ENCODE measurements around the gene ADAM10.
A peak's percentile ranks its signal among the peaks of the same experiment; 100 is the strongest.
"Not testable (repeated sequence)": the region's sequence is repeated elsewhere in the genome, so short reads cannot be mapped to it uniquely, and the experiment has no call there.

ADAM10 gene

DNA sequence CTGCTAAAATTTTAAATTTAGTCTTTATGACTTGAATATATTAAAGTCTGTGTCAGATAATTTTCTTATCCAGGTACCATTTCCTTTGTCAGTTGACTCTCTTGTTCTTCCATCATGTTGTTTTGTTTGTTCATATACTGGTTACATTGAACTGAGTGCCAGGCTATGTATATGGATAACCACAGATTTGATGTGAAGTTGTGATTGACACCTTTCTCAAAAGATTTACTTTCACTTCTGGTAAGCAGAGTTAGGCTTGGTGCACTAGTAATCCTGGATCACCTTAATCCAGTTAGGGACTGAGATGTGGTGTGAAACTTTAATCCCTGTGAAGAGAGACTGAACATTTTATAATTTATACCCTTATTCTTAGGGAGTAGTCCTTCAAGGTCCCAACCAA is 99.4 kb downstream of the ADAM10 start:
- no peak for DNase-seq

DNA sequence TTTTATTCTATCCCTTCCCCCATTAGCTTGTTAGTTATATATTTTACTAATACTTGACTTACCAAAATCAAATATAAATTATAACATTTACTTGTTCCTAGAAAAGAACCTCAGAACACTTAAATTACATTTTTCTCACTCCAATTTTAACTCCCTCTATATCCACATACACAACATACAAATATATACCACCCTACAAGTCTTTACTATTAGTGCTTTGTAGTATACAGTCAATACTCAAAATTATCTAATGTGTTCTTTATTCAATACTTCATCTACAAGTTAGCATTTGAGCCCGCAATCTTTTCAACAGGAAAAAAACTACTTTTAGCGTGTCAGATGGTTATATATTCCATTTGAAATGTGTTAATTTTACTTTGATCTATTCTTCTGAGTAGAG is 100.3 kb downstream of the ADAM10 start:
- no peak for DNase-seq

DNA sequence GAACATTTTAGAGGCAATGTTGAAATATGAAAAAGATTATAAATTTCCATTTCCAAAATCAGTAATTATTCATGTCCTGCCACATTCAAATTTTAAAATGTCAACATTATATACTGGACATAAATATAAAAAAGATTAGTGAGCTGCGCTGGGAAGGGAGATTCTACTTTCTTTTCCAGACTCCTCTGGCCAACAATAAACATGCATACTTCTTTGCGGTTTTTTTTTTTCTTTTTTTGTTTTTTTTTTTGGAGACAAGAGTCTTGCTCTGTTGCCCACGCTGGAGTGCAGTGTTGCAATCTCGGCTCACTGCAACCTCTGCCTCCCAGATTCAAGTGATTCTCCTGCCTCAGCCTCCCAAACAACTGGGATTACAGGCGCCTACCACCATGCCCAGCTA is 105.5 kb downstream of the ADAM10 start:
- DNase-seq, result no peak

DNA sequence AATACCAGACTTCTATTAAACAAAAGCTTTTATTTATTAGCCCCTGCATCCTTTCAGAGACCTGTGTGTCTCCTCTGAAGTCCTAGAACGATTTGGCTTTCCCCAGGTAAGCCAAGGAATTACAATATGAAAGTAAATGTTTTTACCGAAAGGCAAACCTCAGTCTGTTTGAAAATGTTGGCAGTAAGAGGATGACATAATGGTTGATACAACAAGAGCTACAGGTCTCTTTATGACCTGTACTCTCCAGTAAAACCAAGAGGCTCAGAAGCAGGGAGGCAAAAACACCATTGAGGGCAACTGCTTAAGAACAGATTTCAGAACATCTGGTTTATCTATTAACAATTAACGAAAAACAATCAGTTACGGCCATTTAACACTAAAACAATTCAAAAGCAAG is 107.8 kb downstream of the ADAM10 start:
- no peak for DNase-seq

DNA sequence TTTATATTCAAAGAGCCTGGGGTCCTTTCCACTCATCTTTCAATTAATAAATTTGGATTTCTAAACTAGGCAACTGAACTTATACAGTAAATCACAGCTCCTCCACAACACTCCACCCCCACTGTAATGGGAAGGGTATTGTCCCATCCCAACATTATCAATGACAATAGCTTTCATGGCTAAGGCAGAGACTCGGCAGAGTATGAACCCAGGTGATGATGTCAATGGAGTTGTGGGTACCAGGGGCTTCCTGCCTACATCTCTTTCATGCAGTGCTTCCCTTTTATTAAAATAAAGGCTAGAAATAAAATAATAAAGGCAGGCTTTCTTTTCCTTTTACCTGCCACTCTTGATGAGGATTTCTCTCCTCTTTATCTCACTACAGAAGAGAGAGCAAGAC is 109.5 kb downstream of the ADAM10 start:
- no peak for DNase-seq

DNA sequence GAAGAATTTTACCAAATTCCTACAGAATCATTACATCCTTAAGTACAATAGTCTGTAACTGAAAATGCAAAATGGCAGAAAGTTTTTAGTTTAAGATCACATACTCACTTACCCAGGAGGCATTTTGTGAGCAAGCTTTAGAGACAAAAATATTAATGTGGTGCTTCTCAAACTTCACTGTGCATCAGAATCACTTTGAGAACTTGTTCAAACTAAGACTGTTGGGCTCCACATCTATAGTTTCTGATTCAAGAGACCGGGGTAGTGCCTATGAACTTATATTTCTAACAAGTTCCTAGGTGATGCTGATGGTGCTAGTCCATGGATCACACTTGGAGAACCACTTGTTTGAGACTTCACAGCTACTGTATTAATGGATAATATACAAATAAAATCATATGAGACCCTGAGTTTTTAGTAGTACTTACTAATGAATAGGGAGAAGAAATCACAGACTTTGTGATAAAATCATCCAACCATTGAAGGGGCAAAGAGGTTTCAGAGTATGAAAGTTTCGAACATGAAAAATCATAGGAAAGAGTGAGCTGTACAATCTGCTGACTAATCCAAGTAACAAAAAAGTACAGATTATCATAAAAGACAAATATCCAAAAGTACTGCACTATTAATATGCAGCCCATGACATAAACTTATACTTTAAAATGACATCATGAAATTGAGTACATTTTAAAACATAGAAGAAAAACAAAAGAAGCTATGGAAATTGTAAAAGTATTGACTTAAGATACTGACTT is 110.3 kb downstream of the ADAM10 start:
- no peak for DNase-seq

DNA sequence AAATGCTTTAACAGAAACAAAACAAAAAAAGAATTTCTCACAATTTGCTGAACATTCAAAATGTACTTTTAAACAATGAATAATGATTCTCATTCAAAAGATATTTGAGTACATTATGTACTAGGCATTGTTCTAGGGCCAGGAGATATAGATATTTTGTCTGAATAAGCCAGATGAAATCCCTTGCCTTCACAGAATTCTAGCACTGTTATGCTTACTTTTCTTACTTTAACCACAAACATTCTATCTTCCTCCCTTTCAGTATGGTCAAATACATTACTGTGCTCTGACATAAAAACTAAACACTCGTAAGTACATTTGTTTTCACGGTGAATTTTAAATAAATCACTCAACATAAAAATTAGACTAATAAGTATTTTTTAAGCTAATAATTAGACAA is 116.7 kb downstream of the ADAM10 start:
- DNase-seq, result no peak

DNA sequence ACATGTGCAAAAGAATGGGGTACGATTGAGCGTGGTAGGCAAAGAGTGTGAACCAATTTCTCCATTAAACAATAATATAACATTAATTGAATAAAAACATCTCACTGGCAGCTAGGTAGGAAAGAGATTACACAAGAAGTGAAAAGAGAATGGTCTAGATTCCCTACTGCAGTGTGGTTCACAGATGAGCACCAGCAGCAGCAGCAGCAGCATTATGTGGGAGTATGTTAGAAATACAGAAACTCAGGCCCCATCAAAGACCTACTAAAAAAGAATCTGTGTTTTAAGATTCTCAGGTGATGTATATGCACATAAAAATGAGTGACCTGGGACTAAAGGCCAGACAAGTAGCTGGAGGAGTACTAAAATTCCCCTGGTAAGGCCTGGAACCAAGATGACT is 118.2 kb downstream of the ADAM10 start:
- DNase-seq, result no peak

DNA sequence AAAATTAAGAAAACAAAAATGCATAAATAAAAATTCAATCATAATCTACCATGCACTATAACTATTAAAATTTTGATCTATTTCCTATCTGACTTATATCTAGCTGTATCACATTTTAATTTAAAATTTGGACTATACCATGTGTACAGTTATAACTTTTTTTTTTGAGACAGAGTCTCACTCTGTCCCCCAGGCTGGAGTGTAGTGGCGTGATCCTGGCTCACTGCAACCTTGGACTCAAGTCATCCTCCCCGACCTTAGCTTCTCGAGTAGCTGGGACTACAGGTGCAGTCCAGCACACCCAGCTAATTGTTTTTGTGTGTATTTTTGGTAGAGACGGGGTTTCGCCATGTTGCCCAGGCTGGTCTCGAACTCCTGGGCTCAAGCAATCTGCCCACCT is 119.9 kb downstream of the ADAM10 start:
- no peak for DNase-seq

DNA sequence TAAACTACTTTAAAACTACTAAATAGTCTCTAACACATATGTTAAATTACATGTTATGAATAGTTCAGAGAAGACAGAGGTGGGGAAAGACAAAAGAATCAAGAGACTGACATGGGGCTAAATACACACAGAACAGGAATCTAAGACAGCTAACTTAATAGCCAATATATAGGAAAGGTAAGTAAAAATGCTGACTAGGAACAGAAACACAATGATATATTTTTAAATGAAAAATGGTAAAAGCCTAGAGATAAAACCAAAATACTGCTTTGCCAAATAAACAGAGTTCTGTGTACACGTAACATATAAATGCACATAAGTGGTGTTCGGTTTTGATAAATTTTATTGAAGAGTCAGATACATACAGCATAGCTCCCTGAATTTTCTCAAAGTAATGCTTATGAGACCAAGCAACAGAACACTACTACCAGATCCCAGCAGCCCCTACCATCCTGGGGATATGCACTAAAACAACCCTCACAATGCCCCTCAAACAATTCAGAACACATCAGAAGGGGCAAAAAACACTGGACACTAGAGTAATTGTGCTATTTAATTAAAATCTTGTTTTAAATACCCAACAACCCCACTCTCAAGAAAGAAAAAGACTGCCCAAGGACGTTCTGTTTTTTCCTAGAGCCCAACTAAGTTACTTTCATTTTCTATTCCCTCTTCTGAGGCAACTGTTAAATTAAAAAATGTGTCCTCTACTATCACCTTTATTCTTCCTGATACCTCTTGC is 121.1 kb downstream of the ADAM10 start:
- DNase-seq, result peak; percentile 16

DNA sequence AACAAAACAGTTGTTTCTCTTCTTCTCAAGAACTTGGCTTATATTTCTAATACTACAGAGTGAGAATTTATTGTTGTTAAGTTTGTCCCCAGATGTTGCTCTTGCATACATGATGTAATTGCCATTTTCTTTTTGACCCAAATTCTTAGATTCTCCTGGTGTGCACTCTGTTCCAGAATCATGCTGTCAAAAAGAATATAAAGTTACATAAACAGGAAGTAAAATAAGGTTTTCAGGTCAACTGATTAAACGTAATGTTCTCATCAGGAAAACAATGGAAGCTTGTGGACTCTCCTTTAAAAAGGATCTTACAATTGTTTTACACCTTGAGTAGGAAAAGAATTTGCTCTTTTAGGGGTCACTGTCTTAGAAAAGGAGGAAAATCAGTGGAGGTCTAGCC is 121.8 kb downstream of the ADAM10 start:
- no peak for DNase-seq

DNA sequence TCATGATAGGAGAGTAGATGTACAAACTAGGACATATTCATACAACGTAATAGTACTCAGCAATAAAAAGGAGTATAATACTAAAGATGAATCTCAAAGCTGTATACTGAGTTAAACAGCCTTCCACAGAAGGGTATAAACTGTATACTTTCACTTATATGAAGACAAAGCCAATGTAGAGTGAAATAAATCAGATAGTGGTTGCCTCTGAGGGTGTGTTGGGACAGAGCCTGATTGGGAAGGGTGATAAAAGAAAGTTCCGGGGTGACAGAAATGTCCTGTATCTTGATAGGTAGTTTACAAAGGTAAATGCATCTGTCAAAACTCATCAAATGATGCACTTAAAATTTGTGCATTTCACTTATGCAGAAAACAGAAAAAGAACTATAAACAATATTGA is 122.5 kb downstream of the ADAM10 start:
- no peak for DNase-seq

DNA sequence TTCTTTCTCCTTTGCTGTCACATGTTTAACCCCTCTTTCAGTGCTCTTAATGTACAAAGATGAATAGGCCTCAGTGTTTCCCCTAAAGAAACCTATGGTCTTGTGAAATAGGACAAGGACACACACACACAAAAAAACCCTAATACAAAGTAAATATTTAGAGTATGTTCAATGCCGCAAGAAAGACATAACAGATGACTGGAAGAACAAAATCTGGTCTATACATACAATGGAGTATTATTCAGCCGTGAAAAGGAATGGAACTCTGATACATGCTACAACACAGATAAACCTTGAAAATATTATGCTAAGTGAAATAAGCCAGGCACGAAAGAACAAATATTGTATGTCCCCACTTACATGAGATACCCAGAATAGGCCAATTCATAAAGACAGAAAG is 123.1 kb downstream of the ADAM10 start:
- DNase-seq, result no peak

DNA sequence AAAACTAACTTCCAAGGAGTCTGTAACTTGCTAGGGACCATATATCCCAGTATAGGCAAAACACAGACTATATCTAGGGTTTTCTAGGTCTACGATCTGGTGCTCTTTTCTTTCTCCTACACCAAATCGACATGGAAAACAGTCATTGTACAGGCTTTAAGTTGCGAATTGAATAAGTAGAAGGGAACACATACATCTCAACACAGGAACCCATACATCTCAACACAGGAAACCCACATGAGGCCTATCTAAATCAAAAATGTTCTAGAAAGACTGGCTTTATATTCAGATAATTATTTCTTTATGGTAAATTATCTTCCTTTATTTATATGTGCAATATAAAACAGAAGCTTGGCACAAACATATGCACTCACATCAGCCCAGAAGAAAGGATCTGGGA is 126.6 kb downstream of the ADAM10 start:
- DNase-seq, result no peak

DNA sequence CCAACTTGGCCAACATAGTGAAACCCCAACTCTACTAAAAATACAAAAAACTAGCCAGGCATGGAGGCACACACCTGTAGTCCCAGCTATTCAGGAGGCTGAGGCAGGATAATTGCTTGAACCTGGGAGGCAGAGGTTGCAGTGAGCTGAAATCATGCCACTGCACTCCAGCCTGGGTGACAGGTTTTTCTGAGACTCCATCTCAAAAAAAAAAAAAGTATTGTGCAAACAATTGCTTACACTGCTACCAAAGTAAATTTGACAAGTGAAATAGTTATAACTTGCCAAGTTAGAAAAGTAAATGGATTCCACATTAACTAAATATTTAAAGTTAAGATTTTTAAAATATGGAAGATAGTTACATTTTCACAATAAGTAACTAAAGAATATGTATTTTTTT is 129.2 kb downstream of the ADAM10 start:
- not testable (repeated sequence) for DNase-seq

DNA sequence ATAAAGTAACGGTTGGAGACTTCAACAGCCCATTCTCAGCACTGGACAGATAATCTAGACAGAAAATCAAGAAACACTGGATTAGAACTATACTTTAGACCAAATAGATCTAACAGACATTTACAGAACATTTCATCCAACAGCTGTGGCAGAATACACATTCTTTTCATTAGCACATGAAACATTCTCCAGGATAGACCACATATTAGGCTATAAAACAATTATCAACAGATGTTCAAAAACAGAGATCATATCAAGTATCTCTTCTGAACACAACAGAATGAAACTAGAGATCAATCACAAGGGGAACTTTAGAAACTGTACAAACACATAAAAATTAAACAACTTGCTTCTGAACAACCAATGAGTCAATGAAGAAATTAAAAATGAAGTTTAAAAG is 133.3 kb downstream of the ADAM10 start:
- DNase-seq, result no peak

DNA sequence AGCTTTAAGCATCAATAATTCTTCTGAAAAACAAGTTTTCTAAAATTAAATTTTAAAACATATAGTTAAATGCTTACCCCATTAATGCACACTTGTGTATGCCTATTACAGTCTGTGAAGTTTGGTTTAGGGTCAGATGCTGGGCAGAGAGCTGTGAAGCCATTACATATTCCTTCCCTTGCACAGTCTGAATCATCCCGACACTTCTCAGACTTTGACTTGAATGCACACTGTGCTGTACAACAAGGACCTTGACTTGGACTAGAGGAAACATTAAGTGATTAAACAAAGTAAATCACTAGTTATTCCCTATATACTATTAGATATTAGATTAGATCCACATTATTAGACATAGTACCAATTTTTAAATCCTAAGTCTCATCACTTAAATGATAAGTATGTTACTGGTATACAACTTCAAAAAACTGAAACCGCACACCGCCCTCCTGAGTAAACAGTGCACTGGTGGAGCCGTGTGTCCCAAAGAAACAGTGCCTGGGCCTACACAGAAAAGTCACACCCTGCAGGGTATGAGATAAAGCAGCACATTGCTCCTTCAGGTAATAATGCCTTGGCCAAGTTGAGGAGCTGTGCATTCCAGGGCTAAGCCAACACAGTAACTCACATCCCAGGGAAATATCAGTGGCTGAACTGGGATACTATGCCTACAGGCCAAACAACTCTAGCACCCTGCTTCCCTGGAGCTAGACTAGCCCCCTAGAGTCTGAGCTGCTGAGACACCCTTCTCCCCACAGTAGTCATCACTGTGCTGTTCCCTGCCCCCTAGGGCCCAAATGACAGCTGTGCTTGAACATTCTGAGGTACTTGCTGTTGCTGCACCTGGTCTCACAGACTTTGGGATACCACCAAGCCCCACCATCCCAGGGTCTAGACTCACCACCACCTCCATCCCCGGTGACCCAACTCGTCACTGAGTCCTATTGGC is 137.5 kb downstream of the ADAM10 start:
- DNase-seq, result no peak

DNA sequence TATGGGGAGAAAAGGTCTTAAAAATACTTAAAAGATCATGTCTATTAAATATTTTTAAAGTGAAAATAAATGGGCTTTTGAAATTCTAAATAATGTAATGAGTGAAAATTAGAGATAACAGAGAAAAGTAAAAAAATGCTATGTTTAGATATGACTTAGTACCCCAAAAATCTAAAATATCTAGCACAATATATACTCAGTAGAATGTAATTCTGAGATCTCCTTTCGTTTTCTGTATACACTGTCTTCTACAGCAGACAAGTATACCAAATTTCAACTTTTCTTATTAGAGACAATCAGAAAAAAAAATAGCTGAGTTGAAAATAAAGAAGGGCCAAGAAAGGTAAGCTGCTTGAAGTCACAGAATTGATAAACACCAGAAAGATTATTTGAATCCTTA is 140.8 kb downstream of the ADAM10 start:
- DNase-seq, result no peak

DNA sequence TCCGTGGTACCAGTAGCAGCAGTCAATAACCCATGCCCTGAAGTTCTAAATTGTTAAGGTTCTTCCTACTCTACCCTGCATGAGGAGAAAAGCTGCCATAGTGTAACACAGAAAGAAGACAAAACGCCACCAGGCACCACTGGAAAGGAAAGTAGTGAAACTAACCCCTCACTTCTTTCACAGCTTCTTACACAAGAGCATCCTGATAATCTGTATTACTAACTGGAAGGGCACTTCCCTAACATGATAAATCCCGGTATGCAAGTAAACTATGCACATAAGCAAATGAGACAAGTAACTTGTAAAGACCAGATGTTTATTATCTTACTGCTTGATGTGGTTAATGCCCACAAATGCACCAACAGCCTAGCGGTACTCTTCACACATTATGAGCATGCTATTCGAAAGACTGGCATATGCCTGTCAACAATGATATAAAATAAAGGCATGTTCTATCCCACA is 141.3 kb downstream of the ADAM10 start:
- no peak for DNase-seq

DNA sequence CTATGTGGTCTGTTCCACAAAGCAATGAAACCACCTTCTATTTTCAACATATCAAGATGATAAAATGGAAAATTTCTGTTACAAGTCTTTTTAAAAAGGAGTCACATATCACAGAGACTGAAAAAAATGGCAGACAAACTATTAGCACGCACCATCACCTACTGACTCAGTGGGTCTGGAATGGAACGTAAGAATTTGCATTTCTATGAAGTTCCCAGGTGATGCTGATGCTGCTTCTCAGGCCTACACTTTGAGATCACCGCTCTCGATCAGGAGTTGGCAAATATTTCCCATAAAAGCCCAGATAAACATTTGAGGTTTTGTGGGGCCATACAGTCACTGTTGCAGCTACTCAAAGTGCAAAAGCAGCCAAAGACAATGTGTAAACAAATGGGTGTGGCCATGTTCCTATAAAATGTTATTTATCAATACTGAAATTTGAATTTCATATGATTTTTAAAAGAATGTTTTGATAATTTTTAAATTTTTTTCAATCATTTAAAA is 142.9 kb downstream of the ADAM10 start:
- no peak for DNase-seq

DNA sequence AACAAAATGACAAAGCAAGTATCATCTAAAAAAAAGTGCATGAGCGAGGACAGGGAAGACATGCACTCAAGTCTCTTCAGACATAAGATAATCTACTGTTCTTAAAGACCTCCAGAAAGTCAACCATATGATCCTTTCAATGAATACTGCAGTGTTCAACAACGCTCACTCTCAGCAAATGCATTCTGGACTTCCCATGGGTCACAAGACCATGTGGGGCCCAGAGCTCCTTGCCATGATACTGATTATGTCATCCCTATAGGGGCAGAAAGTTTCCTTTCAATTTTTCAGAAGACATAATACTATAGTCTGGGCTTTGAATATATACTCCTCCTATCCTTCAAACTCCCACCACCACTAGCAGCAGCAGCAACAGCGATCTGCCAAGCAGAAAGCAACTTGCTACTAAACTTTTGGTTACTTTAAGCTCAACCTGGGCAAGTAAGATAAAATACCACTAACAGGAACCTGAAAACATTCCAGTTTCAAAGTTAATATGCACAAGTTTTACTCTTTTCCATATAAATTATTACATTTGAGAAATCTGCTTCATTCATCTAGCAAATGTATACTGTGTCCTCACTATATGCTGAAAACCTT is 143.5 kb downstream of the ADAM10 start:
- DNase-seq, result no peak

DNA sequence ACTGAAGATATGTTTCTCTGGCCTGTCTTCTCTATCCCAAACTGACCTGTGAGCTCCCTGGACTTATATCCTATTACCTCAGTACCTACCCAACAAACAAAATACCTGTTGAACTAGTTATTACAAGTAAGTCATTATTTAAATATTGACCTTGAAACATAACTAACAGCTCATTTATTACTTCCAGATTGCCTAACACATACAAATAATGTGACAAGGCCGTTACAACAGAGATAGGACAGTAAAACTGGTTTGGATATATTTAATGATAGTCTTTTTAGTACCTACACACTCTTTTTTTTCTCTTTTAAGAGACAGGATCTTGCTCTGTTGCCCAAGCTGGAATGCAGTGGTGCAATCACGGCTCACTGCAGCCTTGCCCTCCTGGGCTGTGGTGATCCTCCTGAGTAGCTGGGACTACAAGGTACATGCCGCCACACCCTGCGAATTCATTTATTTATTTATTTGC is 145.0 kb downstream of the ADAM10 start:
- no peak for DNase-seq

DNA sequence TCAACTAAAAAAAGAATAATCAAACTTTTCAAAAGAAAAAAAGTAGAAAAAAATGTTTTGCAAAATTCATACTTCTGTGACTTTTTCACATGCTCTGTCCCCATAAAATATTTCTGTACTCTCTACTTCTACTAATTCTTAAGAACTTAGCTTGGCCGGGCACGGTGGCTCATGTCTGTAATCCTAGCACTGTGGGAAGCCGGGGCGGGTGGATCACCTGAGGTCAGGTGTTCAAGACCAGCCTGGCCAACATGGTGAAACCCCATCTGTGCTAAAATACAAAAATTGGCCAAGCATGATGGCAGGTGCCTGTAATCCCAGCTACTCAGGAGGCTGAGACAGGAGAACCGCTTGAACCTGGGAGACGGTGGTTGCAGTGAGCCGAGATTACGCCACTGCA is 145.6 kb downstream of the ADAM10 start:
- DNase-seq, result not testable (repeated sequence)
